ENCODE results near the gene MBOAT2. TPM values are rescaled to one million over a fixed set of nuclear protein-coding genes. Genes with fewer than 3 reads are reported as not detected.

The MBOAT2 gene
- polyA plus RNA-seq, 1 donor from 2014 or later: 205 TPM

- Histone ChIP-seq H3K36me3 (ENCODE audit: insufficient read depth, low read length) (no peaks in the 10 kb centered on the region), H2AFZ (ENCODE audit: low read depth, low read length) (no peak overlapping the region), H3K9me2 (ENCODE audit: insufficient read depth, low read length) (no peaks in the 10 kb centered on the region), H3K27ac (ENCODE audit: low read length) (no peak overlapping the region), H3K4me3 (ENCODE audit: low read length) (no peak overlapping the region), H3K9me3 (ENCODE audit: low read length) (no peaks in the 10 kb centered on the region), H3K4me2 (ENCODE audit: low read length) (no peak overlapping the region), H3K9ac (ENCODE audit: low read length) (no peak overlapping the region), H3K79me2 (replicated peaks; ENCODE audit: insufficient read depth, low read length) (no peaks in the 10 kb centered on the region), H4K20me1 (ENCODE audit: insufficient read depth) (no peaks in the 10 kb centered on the region), H3K27me3 (ENCODE audit: insufficient read depth, low read depth, low read length) (no peaks in the 10 kb centered on the region), H3F3A (ENCODE audit: insufficient read depth, low read length, poor library complexity, severe bottlenecking) (no peaks in the 10 kb centered on the region)
- no peak for TF ChIP-seq CTCF (IDR thresholded peaks at IDR 0.05; ENCODE audit: poor library complexity, severe bottlenecking)
- no peak for TF ChIP-seq EP300 (conservative IDR thresholded peaks at IDR 0.05; ENCODE audit: poor library complexity, severe bottlenecking)
- no peak for TF ChIP-seq SMC3 (conservative IDR thresholded peaks at IDR 0.05; ENCODE audit: poor library complexity)
- no peak for TF ChIP-seq RAD21 (conservative IDR thresholded peaks at IDR 0.05)
- no peak for TF ChIP-seq EZH2 (IDR thresholded peaks at IDR 0.05; ENCODE audit: borderline replicate concordance, insufficient read depth, low read length, poor library complexity, severe bottlenecking)
- no peak for TF ChIP-seq POLR2AphosphoS5 (IDR thresholded peaks at IDR 0.05)
- TF ChIP-seq MXI1 (conservative IDR thresholded peaks at IDR 0.05; ENCODE audit: poor library complexity, severe bottlenecking): no peak
- no peak for TF ChIP-seq REST (IDR thresholded peaks at IDR 0.05; ENCODE audit: borderline replicate concordance)
- no peak for TF ChIP-seq TAF1 (IDR thresholded peaks at IDR 0.05; ENCODE audit: low read depth)
These were observed 140.0 kb downstream of the MBOAT2 start for GRCh38 chr2:8863331-8863953.

GRCh38 chr2:8862230-8862629, 141.3 kb downstream of the MBOAT2 start:
- H3K27ac ChIP-seq (ENCODE audit: low read length): no peak overlapping the region
- H3K4me3 ChIP-seq (ENCODE audit: low read length): no peak overlapping the region
- no peaks in the 10 kb centered on the region for H3F3A ChIP-seq (ENCODE audit: insufficient read depth, low read length, poor library complexity, severe bottlenecking)
- no peaks in the 10 kb centered on the region for H4K20me1 ChIP-seq (ENCODE audit: insufficient read depth)
- H3K4me2 ChIP-seq (ENCODE audit: low read length): no peak overlapping the region
- TF ChIP-seq POLR2AphosphoS5 (IDR thresholded peaks at IDR 0.05) (no peak), RAD21 (conservative IDR thresholded peaks at IDR 0.05) (no peak), TAF1 (IDR thresholded peaks at IDR 0.05; ENCODE audit: low read depth) (no peak), CTCF (IDR thresholded peaks at IDR 0.05; ENCODE audit: poor library complexity, severe bottlenecking) (no peak), EZH2 (IDR thresholded peaks at IDR 0.05; ENCODE audit: borderline replicate concordance, insufficient read depth, low read length, poor library complexity, severe bottlenecking) (no peak), EP300 (conservative IDR thresholded peaks at IDR 0.05; ENCODE audit: poor library complexity, severe bottlenecking) (no peak), REST (IDR thresholded peaks at IDR 0.05; ENCODE audit: borderline replicate concordance) (no peak), MXI1 (conservative IDR thresholded peaks at IDR 0.05; ENCODE audit: poor library complexity, severe bottlenecking) (no peak), SMC3 (conservative IDR thresholded peaks at IDR 0.05; ENCODE audit: poor library complexity) (no peak)
- H2AFZ ChIP-seq (ENCODE audit: low read depth, low read length): no peak overlapping the region
- H3K9me2 ChIP-seq (ENCODE audit: insufficient read depth, low read length): no peaks in the 10 kb centered on the region
- H3K79me2 ChIP-seq (replicated peaks; ENCODE audit: insufficient read depth, low read length): no peaks in the 10 kb centered on the region
- H3K27me3 ChIP-seq (ENCODE audit: insufficient read depth, low read depth, low read length): no peaks in the 10 kb centered on the region
- H3K9me3 ChIP-seq (ENCODE audit: low read length): no peaks in the 10 kb centered on the region
- no peak overlapping the region for H3K9ac ChIP-seq (ENCODE audit: low read length)
- H3K36me3 ChIP-seq (ENCODE audit: insufficient read depth, low read length): no peaks in the 10 kb centered on the region
